HG02642 (cell line): ENCODE data around the gene STEAP1B.

Source experiments
- ATAC-seq: cut with Tn5 transposase; IDR thresholded peaks from one replicate; pipeline ENCODE4 v1.9.1; 2021; ENCODE audit warnings: mild to moderate bottlenecking; ENCODE audit not compliant: unreplicated experiment, poor library complexity

STEAP1B gene

DNA sequence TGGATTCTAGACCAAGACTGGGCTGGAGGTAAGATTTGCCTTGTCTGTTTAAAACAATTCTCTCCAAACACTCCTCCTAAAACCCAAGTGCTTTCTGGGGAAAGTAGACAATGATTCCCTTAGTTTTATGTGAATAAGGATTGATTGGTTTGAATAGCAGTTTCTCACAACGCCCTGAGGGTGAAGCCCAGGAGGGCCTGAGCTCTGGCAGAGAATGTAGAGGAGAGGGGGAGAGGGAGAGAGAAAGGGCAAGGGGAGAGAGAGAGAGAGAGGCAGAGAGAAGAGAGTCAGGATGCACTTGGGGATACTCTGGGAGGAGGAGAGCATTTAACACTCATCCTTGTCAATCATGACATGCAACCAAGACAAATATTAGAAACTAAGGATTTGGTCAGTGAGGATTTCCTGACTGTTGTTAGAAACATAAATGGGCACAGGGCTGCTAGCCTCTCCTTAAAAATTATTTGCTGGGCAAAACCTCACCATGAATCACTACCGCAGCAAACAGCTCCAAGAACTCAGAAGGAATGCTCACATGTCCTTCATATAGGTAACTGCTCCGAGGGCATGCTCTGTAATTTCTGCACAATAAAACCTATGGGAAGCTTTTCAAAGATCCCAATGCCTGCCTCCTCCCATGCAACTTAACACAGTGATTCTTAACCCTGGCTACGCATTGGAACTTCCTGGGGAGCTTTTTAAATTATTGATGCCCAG, 87.9 kb downstream of the STEAP1B start:
- no peak for ATAC-seq

DNA sequence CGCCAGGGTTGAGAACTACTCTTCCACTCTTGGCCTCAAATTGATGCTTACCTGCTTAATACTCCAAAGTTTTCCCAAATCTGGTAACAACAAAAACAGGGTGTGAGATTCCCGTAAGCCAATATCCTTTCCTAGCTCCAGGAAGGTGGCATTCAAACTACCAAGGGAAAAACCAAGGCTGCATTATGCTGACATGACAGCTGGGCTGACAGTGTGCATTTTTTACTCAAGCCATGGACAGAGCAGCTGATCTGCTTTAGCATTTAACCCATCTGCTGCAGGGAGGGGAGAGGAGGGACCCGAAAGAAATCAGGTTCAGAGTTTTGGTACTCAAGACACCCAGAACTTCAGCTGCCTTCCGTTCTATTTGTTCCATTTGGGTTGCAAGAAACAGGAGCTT, 93.3 kb downstream of the STEAP1B start:
- ATAC-seq = no peak

DNA sequence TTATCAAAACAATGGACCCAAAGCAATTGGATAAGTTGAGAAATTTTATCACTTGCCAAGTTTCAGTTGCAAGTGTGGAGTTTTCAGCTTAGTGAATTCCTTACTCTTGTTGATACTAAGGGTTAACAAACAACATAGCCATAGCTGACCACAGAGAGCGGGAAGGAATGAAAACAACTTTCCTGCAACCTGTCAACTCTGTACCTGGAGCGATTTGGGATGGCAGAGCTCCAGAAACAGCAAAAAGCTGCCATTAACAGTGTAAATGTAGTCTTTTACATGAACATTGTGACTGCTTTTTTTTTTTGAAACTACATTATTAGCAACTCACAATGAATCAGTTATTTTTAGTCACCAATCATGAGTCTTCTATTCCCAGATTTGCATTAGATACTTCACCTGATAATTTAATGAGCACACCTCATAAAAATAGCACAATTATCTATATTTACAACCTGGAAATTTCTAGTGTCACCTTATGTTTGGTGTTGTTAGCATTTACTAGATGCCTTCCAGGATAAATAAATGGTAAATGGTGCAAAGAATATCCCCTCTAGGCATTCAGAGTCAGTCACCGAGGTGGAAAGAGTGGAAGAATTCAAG, 95.5 kb downstream of the STEAP1B start:
- no peak for ATAC-seq

DNA sequence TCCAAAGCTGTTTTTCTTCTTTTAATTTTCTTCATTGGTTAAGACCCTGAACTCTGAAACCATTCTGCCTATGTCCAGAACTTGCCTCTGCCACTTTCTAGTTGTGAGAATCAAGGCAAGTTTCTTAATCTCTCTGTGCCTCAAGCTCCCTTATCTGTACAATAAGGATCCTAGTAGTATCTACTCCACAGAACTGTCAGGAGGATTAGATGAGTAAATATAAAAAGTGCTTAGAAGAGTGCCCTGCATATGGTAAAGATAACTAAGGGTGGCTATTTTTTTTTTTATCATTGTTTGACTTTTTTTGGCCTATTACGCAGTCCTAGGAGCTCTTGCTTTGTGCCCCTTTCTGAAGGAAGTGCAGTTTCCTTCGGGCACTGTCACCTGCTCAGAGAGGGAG, 96.6 kb downstream of the STEAP1B start:
- no peak for ATAC-seq

DNA sequence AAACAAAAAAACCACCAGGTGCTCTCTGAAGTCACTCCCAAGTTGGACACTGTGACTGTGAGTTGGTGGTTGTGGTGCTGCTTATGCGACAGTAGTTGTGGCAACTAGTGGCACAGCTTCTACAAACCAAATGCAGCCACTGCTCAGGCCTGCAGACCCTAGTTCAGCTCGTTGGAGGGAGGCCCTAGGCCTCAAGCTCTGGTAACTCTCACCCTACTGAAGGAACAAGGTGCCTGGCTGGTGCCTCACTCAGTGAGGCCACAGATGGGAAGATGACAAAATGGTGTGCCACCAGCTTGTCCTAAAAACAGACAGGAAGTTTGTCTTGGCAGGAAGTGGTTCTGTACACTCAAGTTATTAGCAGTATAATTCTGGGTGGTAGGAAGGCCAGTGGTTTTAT, 97.7 kb downstream of the STEAP1B start:
- peak; percentile 36 for ATAC-seq

DNA sequence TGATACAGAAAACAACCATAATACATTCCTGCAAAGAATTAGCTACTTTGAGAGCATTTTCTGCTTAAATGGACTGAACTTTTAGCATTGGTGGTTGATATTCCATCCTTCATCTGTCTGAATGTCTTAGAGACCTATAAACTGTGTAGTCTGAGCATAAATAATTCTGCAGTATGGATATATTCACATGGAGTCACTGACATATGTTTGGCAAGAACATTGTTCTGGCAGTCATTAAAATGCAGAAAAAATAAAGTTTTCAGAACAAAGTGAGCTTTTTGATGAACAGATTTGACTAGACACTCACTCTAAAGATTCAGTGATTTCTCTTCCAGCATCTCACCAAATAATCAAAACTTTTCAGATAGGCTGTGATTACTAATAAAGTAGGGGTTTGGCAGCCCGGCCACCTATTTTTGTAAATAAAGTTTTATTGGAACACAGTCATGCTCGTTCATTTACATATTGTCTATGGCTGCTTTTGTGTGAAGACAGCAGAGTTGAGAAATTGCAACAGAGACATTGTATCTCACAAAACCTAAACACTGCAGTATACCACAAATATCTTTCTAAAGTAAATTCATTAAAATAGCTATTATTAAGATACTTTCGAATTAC, 98.9 kb downstream of the STEAP1B start:
- no peak for ATAC-seq

DNA sequence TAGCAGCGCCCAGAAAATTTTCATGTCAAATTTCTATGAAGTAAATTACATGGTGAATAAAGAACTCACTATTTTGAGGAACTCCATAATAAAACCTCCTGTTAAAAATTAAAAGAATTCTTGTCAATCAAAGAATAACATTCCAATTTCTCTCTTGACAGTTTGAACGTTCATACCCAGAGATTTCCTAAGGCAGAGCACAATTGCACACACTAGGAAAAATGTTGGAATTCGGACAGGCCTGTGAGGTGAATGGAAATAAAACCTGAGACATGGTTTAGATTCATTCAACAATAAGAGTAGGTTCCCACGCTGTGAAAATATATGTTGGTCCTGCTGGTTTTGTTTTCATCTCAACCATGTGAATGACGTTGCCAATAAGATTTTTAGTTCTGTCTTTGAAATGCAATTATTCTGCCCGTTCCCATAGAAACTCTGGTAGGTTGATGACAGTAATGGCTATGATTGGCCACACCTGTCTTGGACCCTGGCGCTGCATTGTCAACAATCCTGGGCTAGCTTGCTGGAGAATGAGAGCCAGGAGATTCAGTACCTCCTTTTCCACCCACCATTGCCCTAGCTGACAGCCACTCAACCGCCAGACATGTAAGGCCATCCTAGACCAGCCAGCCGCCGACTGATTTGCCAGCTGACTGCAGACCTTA, 99.7 kb downstream of the STEAP1B start:
- no peak for ATAC-seq

DNA sequence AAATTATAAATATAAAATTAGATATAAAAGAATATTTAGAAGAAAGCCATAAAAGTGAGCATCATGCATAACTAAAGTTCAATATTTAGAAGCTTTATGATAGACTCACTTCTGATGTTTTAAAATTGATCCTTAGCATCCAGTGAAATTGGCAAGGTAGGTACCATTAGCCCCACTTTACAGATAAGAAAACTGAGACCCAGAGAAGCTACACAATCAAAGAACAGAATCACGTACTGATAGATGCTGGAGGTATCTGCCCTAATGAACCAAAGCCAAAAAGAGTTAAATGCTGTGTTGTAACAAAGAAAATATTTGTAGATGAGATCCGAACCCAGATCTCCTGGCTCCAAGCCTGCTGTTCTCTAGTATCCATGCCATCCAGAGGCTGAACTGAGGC, 100.4 kb downstream of the STEAP1B start:
- ATAC-seq = no peak

DNA sequence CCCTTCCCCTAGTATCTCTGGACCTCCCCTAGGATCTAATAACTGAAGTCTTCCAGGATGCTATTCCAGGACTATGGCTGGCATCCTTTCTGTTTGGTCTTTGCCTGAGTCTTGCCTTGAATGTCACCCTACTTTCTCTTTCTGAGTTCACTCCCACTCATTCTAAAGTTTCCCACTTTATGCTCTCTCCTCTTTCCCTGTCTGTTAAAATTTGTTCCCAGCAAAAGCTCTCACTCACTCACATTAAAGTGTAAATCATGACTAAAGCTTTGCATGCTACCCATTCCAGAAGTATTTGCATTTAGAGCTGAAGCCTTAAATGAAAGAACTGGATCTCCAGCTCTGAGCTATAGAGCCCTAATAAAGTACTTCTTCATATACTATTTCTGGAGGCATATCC, 100.9 kb downstream of the STEAP1B start:
- ATAC-seq = no peak

DNA sequence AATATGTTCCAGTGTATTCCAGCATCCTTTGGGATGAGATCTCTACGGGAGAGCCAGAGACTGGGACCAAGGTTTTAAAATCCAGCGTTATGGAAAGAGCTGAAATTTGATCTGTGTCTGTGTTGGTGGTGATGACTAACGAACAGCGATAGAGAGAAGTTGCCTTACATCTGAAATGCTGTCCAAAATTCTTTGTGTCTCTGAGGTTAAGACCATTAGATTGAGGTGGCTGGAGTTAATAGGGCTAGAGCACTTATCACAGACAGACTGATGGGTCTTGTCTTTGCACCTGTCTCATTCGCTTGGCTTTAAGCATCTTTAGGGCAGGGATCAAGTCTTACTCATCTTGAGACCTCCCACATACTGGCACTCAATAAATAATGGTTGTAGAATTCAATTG, 102.0 kb downstream of the STEAP1B start:
- no peak for ATAC-seq

DNA sequence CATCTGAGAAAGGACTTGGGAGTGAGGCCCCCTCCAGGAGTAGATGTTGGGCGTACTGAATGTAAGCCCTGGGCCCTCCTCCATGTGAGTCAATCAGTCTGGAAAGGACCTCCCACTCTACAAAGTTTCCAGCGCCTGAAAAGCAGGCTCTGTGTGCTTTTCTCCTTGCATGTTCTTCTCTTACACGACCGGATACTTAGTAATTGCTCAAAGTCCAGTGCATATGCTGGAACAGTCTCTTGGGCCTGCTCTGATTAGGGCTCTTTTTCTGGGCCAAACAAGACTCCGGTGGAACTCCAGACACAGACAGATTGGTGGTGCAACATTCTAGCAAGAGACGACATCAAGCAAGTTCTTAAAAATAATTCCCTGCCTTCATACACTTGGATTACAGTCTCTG, 104.8 kb downstream of the STEAP1B start:
- no peak for ATAC-seq

DNA sequence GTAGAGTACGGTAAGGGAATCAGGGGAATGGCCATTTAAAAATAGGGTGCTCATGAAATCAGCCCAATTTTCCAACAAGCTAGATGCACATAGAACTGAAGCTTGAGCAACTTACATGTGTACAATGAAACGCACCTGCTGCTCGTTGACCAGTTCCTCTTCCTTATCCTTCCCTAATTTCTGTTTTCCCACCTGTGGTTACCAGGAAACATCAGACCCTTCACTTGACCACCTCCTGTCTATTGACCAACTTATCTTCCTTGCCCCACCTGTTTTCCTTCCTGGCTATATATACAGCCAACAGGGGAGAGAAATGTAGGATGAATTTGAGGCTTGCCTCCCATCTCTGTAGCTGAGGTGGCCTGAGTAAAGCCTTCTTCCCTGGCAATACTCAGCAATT, 105.2 kb downstream of the STEAP1B start:
- no peak for ATAC-seq

DNA sequence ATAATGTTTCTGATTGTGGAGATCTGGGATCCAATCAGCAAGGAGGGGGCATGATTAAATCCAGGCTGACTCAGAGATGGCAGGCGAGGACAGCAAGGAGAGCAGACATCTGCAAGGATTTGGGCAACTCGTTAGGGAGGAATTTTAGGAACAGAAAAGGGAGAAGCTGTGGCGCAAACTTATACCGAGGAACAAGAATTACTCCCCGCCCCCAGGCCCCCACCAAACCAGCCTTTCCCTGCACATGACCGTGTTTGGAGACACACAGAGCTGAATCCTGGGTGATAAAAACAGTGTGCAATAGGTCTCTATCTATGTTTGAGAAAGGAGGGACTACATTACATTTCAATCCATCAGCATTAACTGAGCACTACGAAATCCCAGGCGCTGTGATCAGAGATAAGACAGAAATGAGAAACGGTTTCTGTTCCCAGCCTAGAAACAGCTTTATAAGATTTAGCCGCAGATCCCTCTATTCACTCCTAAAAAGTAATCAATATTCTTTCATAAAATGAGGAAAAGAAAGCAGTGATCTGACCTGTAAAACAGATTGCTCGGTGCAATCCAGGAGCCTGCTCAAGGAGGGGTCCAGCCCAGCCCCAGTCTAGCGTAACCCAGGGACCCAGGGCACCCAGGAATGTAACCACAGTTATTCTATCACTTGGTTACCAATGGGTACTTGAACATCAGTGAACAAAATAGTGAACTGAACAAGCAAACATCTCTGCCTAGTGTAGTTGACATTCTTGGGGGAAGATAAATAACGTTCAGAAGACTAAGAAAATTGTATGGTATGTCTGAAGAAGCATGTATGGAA, 105.9 kb downstream of the STEAP1B start:
- ATAC-seq = no peak

DNA sequence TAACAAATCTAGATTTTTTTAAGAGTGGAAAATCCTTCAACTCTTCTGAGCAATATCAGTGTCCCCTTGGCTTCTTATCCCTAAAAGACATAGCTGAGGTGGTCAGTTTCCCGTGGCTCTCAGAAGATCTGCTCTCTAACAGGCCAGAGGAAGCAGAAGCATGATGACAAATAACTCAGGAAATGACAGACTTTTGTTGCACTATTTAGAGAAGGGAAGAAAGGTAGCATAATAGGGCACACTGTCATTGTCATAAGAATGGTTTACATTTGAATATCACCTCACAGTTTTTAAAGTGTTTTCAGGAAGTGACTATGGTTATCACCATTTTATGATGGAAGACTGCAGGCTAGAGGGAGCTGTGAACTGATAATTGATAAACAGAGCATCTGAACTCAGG, 109.5 kb downstream of the STEAP1B start:
- ATAC-seq = no peak

DNA sequence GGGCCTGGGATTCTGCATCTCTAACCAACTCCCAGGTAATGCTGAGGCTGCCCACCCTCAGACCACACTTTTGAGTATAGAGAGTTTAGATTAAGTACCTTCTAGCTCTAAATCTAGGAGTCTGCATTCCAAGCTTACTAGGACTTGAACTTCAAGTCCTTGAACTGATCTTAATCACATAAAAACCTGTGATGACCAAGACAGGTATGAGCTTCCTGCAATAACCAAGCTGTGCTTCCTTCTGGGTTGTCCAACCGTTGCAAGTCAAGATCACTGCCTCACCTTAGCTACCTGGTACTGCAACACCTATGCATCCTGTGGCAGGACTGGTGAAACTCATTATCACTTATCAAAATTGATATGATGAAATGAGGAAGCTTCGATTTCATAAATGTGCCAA, 110.1 kb downstream of the STEAP1B start:
- ATAC-seq = no peak

DNA sequence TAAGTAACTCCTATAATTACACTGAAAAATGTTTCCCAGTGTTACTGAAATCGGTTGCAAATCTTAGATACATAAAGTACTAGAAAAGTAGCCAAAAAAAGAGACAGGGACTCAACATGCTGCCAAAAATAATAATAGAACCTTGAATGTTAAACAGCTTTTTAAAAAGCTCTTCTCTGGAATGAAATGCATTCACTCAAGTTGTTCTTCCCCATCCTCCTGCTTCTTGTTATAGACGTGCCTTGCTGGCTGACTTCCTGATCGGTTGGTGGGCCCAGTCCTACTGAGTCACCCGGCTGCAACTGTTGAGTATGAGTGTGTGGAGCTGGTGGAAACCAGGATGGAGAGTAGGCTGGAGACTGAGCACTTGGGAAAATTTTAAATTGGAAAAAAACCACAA, 112.4 kb downstream of the STEAP1B start:
- ATAC-seq = no peak

DNA sequence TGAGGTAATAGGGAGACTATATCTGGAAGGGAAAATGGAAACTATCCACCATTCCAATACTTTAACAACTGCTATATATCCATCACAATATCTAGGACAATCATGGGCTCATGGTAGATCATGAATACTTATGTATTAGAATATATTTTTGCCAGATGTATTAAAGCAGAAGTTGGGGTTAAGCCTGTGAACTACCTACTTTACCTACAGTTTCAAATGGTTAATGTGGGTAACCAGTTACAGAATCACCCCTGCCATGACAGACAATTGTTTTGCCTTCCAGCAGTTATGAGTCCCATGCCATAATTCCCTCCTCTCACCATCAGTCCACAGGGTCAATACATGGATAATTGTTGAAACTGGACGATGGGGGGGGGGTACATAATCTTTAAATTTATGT, 113.1 kb downstream of the STEAP1B start:
- peak; percentile 54 for ATAC-seq

DNA sequence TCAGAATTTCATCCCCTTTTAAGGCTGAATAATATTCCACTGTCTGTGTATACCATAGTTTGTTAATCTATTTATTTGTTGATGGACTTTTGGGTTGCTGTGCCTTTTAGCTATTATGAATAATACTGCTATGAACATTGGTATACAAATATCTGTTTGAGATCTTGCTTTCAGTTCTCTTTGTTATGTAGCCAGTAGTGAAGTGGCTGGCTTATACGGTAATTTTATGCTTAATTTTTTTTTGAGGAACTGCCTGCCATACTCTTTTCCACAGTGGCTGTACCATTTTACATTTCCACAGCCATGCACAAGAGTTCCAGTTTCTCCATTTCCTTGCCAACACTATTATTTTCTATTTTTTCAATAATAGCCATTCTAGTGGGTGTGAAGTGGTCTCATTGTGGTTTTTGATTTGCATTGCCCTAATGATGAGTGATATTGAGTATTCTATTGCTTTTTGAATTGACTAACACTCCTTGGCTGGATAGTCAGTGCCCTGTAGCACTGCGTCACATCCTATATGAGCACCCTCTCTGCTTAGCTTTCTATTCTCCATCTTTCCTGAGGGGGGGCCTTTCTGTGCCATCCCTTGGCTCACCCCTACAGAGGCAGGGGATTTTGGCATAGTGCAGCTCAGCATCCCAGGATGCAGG, 113.7 kb downstream of the STEAP1B start:
- peak; percentile 79 for ATAC-seq

DNA sequence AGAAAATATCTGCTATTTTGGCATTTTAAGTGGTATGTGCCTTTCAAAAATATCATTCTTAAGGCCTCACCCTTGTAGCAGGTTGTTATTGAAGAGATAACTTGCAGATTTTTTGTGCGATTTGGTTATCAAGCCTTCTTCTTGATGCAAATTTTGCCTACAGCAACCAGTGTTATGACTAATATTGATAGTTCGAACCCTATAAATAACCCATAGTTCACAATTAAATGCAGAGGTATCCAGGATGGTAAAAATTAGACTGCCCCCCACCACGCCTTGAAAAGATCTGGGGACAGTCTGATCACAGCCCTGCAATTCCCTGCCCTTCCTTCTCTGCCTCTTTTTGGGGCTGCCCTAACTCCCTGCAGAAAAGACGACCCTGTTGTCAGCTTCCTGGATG, 114.7 kb downstream of the STEAP1B start:
- no peak for ATAC-seq

DNA sequence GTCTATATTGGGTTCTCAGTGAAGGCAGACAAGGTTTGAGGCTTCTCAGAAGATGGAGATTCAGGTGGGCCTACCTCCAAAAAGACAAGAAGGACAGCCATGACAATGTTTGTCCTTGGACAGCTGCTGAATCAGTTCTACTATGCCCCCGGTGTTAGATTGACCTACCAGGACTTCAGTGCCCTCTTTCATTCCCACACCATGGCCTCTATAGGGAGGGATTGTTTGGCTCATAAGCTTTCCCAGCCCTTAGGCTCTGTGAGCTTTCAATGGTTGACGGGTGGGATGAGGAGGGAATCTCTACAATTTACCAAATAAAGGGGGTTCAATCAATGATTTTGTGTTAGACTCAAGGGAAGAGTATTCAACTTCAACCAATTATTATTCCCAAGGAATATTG, 119.7 kb downstream of the STEAP1B start:
- ATAC-seq = no peak
